Activated B cell treated with CpG ODN at 0.5 μM for 24 hours (primary cell): ENCODE results near the gene TP53RK. TPM values are rescaled to one million over a fixed set of nuclear protein-coding genes. Genes with fewer than 3 reads are reported as not detected.

Experiments
- ATAC-seq: fragments of 200-7000 bp; cut with Tn5 transposase; one replicate; pipeline ENCODE4 v1.10.0; 2021; ENCODE audit warnings: low read depth, mild to moderate bottlenecking, moderate library complexity
- CTCF ChIA-PET: fragments of 350-600 bp; sonication (Branson Sonifier 250); formaldehyde crosslinking; loops from one replicate; lab custom pipeline; 2021; ENCODE audit warnings: antibody characterized with exemption; lab: Charles Lee
- POLR2A ChIA-PET: fragments of 350-600 bp; sonication (Branson Sonifier 250); formaldehyde crosslinking; loops from one replicate; lab custom pipeline; 2021; ENCODE audit warnings: antibody characterized with exemption; lab: Charles Lee
- DNase-seq: peaks from one replicate; pipeline ENCODE4 v3.0.0; 2022
- H3K27ac Mint-ChIP-seq: one replicate; pipeline ENCODE4 v1.8.0; 2020; ENCODE audit warnings: mixed read lengths
- H3K27me3 Mint-ChIP-seq: one replicate; pipeline ENCODE4 v1.8.0; 2021; ENCODE audit warnings: mixed read lengths
- H3K36me3 Mint-ChIP-seq: one replicate; pipeline ENCODE4 v1.8.0; 2021; ENCODE audit warnings: low read depth, mixed read lengths
- H3K4me1 Mint-ChIP-seq: one replicate; pipeline ENCODE4 v1.8.0; 2021; ENCODE audit warnings: mixed read lengths
- H3K4me3 Mint-ChIP-seq: one replicate; pipeline ENCODE4 v1.8.0; 2020; ENCODE audit warnings: mild to moderate bottlenecking, mixed read lengths
- H3K9me3 Mint-ChIP-seq: one replicate; pipeline ENCODE4 v1.8.0; 2020; ENCODE audit warnings: mixed read lengths
- intact Hi-C: fragments of 100-400 bp; cut with micrococcal nuclease; formaldehyde crosslinking; loops from one replicate; pipeline ENCODE4 v1.15.1; 2024
- total RNA-seq: library from RNA; stranded (reverse); gene quantifications from 2 replicates; pipeline ENCODE4 v1.2.3, GENCODE V29; 2022
- TF ChIP-seq, protein P1 (sequence below): fragments of 200-600 bp; IDR thresholded peaks from one replicate; pipeline ENCODE4 v1.8.0; 2022; ENCODE audit warnings: antibody characterized with exemption, mild to moderate bottlenecking

Gene TP53RK
- total RNA-seq, 1 donor from 2014 or later: 18.8 TPM

DNA sequence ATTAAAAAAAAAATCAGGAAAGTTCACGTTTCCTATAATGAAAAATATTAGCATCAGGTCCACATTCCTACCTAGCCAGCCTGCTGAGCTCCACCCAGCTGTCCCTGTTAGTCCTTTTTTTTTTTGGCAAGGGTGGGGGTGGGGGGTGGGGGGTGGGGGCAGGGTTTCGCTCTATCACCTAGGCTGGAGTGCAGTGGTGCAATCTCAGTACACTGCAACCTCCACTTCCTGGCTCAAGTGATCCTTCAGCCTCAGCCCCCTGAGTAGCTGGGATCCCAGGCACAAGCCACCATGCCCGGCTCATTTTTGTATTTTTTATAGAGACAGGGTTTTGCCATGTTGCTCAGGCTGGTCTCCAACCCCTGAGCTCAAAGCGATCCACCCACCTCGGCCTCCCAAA lies 12.7 kb upstream of the TP53RK start:
- peaks cover 7% of the 10 kb centered on the region for H3K9me3 Mint-ChIP-seq
- H3K36me3 Mint-ChIP-seq: no peaks in the 10 kb centered on the region
- intact Hi-C loops: no loop called here
- no peak for DNase-seq
- H3K4me1 Mint-ChIP-seq: no peaks in the 10 kb centered on the region
- no peak overlapping the region for H3K27ac Mint-ChIP-seq
- no peak for ATAC-seq
- H3K27me3 Mint-ChIP-seq: peaks cover 36% of the 10 kb centered on the region
- H3K4me3 Mint-ChIP-seq: no peak overlapping the region
- CTCF ChIA-PET: no interaction called here
- TF ChIP-seq, protein P1, sequence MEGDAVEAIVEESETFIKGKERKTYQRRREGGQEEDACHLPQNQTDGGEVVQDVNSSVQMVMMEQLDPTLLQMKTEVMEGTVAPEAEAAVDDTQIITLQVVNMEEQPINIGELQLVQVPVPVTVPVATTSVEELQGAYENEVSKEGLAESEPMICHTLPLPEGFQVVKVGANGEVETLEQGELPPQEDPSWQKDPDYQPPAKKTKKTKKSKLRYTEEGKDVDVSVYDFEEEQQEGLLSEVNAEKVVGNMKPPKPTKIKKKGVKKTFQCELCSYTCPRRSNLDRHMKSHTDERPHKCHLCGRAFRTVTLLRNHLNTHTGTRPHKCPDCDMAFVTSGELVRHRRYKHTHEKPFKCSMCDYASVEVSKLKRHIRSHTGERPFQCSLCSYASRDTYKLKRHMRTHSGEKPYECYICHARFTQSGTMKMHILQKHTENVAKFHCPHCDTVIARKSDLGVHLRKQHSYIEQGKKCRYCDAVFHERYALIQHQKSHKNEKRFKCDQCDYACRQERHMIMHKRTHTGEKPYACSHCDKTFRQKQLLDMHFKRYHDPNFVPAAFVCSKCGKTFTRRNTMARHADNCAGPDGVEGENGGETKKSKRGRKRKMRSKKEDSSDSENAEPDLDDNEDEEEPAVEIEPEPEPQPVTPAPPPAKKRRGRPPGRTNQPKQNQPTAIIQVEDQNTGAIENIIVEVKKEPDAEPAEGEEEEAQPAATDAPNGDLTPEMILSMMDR: no peak
- POLR2A ChIA-PET: interaction anchor here (0.6 kb wide), 1 partner anchor 12 kb away, joined by 4 read pairs; no protein-coding TSS in a partner anchor

DNA sequence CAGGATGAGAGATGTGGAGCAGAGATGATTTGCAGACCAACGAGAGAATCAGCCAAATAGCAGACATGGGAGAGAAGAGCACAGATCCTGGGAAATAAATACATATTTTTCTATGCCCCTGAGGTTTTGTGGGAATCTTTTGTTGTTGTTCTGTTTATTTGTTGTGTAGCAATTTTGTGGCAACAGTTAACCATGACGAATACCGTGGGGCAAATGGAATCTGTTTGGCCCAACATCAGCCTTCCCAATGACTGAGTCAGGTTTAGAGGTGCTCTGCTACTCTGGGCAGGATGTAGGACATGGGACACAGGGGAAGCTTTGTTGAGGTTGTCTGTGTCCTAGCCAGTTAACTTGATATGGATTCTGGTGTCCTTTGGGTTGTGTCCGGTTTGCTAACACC lies 12.3 kb upstream of the TP53RK start:
- H3K27ac Mint-ChIP-seq: no peak overlapping the region
- peaks cover 5% of the 10 kb centered on the region for H3K9me3 Mint-ChIP-seq
- intact Hi-C loops: no loop called here
- H3K36me3 Mint-ChIP-seq: no peaks in the 10 kb centered on the region
- H3K4me1 Mint-ChIP-seq: no peaks in the 10 kb centered on the region
- ChIA-PET CTCF (no interaction called here), POLR2A (no interaction called here)
- no peak overlapping the region for H3K4me3 Mint-ChIP-seq
- TF ChIP-seq, protein P1: no peak
- DNase-seq (no peak), ATAC-seq (no peak)
- peaks cover 34% of the 10 kb centered on the region for H3K27me3 Mint-ChIP-seq

DNA sequence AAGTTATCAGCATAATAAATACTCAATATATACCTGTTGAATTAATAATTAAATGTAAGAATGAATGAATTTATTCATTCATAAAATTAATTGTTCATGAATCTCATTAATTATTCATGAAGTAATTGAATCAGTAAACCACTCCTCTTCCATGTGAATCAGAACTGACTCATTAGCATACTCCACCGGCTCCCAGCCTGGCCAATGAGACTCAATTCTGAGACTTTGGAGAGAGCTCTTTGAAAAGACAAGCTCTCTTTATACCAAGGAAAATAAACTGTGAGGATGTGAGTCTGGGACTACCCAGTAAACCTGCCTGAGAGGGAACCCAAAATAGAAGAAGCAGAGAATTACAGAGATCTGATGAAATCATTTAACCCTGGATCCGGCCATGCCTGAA lies 11.8 kb upstream of the TP53RK start:
- CTCF ChIA-PET: no interaction called here

DNA sequence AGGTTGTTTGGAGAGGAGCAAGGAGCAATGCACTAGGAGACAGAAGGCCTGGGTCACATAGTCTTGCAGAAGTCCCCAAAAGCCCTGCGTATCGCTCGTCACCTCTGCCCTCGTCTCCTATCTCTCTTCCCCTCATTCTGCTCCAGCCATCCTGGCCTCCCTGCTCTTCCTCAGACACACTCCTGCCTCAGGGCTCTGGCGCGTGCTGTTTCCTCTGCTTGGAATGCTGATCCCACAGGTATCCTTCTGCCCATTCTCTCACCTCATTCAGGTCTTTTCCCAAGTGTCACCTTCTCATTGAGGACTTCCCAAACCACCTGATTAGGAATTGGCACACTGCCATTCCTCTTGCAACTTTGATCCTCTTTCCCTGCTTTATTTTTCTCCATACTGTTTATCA lies 11.2 kb upstream of the TP53RK start:
- H3K27me3 Mint-ChIP-seq: peaks cover 38% of the 10 kb centered on the region
- no peak for DNase-seq
- no peak overlapping the region for H3K27ac Mint-ChIP-seq

More for the DNA sequence above, 11.8 kb upstream of the TP53RK start:
- ATAC-seq (no peak), DNase-seq (no peak)
- Mint-ChIP-seq H3K36me3 (no peaks in the 10 kb centered on the region), H3K27ac (no peak overlapping the region), H3K9me3 (peaks cover under 1% of the 10 kb centered on the region), H3K4me1 (no peaks in the 10 kb centered on the region), H3K4me3 (no peak overlapping the region), H3K27me3 (peaks cover 35% of the 10 kb centered on the region)
- TF ChIP-seq, protein P1: no peak
- intact Hi-C loops: no loop called here
- POLR2A ChIA-PET: no interaction called here

DNA sequence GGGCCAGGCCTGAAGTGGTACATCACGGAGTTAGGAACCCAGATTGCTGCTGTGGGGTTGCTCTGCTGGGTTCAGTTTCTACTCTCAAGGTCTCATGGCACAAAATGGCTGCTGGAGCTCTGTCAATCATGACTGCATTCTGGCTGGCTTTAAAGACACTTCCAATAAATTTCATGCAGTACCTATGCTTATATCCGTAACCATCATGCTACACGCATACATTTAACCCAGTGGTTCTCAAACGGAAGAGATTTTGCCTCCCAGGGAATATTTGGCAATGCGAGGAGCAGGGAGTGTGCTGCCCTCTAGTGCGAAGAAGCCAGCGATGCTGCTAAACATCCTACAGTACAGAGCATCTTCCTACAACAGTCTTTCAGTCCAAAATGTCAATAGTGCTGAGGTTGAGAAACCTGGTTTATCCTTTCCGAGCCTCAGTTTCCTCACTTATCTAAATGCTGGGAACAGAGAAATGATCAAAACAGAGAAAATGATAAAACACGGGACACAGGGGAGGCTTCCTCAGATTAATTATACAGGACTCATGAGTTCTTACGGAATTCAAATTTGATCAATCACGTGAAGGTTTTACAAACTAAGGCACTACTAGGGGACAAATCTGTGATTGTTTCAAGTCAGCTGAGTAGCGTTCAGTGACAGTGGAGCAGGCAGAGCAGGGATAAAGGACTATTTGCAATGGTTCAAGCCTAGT lies 10.6 kb upstream of the TP53RK start:
- DNase-seq (no peak), ATAC-seq (no peak)
- Mint-ChIP-seq H3K27me3 (peaks cover 36% of the 10 kb centered on the region), H3K4me3 (no peak overlapping the region), H3K4me1 (no peaks in the 10 kb centered on the region), H3K27ac (no peak overlapping the region), H3K36me3 (no peaks in the 10 kb centered on the region), H3K9me3 (no peaks in the 10 kb centered on the region)
- intact Hi-C loops: no loop called here
- POLR2A ChIA-PET: no interaction called here
- TF ChIP-seq, protein P1: no peak
- CTCF ChIA-PET: no interaction called here

More for the DNA sequence above, 11.2 kb upstream of the TP53RK start:
- TF ChIP-seq, protein P1: no peak
- H3K9me3 Mint-ChIP-seq: no peaks in the 10 kb centered on the region
- H3K4me3 Mint-ChIP-seq: no peak overlapping the region
- no peak for ATAC-seq
- CTCF ChIA-PET: no interaction called here
- POLR2A ChIA-PET: no interaction called here
- intact Hi-C loops: no loop called here
- H3K36me3 Mint-ChIP-seq: no peaks in the 10 kb centered on the region
- no peaks in the 10 kb centered on the region for H3K4me1 Mint-ChIP-seq
